Measurements from ENCODE around the gene COMMD1. TPM values are rescaled to one million over a fixed set of nuclear protein-coding genes. Genes with fewer than 3 reads are reported as not detected.

Gene COMMD1
- total RNA-seq, 1 donor, result 60.7 TPM

DNA sequence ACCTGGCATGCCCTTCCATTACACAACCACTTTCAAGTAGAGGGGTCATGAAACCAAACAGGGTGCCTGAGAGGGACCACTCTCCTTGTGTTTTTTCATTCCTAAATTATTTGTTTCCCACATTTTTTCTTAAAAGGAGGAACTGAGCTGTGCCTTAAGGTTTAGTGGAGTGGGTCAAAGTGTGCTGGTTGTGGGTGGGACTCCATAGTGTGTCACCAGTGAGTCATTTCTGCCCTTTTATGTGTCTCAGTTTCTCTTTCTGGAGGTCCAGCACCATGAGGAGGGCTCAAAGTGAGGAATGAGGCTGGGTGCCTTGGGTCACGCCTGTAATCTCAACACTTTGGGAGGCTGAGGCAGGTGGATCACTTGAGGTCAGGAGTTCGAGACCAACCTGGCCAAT, 37.8 kb downstream of the COMMD1 start:
- TF ChIP-seq, protein P1, sequence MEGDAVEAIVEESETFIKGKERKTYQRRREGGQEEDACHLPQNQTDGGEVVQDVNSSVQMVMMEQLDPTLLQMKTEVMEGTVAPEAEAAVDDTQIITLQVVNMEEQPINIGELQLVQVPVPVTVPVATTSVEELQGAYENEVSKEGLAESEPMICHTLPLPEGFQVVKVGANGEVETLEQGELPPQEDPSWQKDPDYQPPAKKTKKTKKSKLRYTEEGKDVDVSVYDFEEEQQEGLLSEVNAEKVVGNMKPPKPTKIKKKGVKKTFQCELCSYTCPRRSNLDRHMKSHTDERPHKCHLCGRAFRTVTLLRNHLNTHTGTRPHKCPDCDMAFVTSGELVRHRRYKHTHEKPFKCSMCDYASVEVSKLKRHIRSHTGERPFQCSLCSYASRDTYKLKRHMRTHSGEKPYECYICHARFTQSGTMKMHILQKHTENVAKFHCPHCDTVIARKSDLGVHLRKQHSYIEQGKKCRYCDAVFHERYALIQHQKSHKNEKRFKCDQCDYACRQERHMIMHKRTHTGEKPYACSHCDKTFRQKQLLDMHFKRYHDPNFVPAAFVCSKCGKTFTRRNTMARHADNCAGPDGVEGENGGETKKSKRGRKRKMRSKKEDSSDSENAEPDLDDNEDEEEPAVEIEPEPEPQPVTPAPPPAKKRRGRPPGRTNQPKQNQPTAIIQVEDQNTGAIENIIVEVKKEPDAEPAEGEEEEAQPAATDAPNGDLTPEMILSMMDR (IDR thresholded peaks at IDR 0.05; ENCODE audit: insufficient read depth, low read length), result no peak
- DNase-seq (ENCODE audit: low read depth), result no peak
- no peak overlapping the region for H3K4me3 ChIP-seq (ENCODE audit: low read depth, low read length)

DNA sequence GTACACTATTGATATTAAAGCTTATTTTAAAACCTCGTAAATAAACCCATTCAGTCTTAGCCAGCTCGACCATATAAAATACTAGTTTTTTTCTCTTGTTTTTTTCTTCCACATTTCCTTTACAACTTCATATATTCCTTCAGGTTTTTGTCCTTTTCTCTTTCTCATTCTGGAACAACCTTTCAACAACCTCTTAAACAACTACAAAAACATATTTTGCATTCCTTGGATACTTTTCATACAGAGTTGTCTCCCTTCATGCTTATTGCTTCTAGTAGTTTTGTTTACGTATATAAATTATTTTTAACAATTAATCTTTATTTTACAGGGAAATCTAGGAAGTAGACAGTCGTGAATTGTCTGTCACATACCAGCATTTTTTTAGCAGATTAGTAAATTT, 41.2 kb downstream of the COMMD1 start:
- H3K4me3 ChIP-seq (ENCODE audit: low read depth, low read length), result no peak overlapping the region
- TF ChIP-seq, protein P1 (IDR thresholded peaks at IDR 0.05; ENCODE audit: insufficient read depth, low read length), result no peak
- no peak for DNase-seq (ENCODE audit: low read depth)

DNA sequence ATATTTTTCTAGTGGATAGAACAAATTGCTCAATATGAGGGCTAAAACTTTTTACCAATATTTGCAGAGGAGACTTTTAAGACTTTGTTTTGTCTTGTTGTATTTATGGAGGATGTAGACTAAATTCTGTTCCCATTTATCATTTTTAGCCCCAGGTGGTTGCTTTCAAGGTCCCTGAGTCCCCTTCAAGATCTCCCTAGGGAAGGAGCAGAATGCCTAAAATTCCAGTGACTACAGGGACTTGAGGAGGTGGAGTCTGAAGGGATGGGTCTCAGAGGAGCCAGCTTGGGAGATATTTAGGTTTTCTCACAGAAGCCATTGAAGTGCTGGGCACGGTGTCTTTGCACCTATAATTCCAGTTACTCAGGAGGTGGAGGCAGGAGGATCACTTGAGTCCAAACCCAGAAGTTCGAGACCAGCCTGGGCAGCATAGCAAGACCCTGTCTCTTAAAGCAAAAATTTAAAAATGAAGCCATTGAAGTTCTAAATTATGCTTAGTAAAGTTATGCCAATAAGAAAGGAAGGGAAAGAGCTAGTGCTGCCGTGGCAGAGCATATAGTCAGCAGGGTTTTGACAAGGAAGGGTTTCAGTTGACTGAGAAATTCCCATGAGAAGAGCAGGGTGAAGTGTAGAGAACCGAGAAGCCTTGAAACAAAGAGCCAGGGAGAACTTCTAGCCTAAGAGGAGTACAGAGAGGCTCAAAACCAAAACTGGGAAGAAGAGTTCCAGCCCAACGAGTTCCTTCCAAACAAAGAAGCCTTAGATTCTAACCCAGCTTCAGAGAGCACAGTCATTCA, 43.4 kb downstream of the COMMD1 start:
- no peak for DNase-seq (ENCODE audit: low read depth)
- no peak overlapping the region for H3K4me3 ChIP-seq (ENCODE audit: low read depth, low read length)
- TF ChIP-seq, protein P1 (IDR thresholded peaks at IDR 0.05; ENCODE audit: insufficient read depth, low read length), result no peak

DNA sequence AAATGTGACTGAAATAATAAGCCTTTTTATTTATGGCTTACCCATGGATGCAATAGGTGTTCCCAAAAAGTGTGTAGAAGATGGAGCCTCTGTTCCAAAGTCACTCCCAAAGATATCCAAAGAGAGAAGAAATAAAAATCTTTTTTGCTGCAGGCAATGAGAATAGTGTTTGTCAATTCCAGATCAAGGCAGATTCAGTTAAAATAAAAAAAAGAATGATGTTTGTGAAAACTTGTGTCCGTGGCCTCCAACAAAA, 43.9 kb downstream of the COMMD1 start:
- no peak overlapping the region for H3K4me3 ChIP-seq (ENCODE audit: low read depth, low read length)
- DNase-seq (ENCODE audit: low read depth), result no peak
- TF ChIP-seq, protein P1 (IDR thresholded peaks at IDR 0.05; ENCODE audit: insufficient read depth, low read length), result no peak

DNA sequence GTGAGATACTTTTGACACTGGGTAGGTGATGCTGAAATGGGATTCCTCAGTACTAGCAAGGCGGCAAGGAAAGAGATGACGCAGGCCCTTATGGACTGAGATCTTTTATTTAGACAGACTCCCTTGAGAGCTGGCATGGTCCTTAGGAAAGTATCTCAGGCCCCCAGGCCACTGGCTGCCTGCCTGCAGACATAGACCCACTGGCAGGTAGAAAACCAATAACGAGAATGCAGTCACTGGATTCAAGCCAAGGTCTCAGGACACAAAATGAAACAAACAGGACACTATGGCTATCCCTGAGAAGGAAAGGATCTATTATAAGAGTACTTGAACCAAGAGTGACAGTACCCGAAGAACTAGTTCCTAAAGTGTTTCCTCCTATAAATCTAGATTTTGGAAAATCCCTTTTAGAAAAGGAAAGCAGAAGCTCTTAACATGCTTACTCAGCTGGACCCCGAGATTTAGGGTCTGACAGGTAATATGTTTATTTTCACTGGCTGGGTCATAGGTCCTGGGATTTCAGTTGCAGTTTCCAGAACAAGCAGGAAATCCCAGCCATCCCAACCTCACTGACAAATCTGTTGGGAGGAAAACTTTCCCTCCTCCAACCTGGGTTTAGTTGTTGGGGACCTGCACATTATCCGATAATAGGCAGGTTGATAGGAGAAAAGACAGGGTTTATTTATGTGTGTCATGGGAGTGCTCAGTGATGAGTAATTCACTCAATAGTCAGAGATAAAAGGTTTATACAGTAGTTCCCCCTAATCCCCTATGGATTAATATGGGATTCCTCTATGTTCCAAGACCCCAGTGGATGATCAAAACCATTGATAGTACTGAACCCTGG, 44.5 kb downstream of the COMMD1 start:
- TF ChIP-seq, protein P1 (IDR thresholded peaks at IDR 0.05; ENCODE audit: insufficient read depth, low read length), result no peak
- DNase-seq (ENCODE audit: low read depth), result no peak

DNA sequence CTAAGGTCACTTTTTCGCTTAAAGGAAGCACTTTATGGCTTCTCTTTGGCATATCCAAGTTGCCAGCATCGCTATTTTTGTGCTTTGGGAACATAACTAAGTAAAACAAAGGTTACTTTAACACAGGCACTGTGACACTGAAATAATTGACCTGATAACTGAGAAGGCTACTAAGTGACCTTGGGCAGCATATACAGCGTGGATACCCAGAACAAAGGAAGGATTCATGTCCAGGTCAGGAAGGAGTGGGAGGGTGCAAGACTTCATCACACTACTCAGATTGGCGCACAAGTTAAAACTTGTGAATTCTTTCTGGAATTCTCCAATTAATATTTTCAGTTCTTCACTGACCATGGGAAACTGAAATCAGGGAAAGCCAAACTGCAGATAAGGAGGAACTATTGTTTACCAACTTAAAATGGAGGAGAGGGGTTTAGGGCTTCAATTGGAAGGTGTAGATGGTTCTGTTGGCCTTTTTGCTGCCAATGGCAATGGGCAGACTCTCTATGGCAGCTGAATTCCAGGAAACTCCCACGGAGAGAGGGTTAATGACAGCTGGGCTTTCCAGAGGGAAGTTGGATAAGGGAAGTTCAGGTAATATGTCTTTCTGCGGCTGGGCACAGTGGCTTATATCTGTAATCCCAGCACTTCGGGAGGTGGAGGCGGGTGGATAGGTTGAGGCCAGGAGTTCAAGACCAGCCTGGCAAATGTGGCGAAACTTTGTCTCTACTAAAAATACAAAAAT, 45.3 kb downstream of the COMMD1 start:
- TF ChIP-seq, protein P1 (IDR thresholded peaks at IDR 0.05; ENCODE audit: insufficient read depth, low read length), result no peak
- no peak for DNase-seq (ENCODE audit: low read depth)
- H3K4me3 ChIP-seq (ENCODE audit: low read depth, low read length), result no peak overlapping the region

More for the DNA sequence above, 44.5 kb downstream of the COMMD1 start:
- no peak overlapping the region for H3K4me3 ChIP-seq (ENCODE audit: low read depth, low read length)
